ENCODE results near the gene PAX2.

DNA sequence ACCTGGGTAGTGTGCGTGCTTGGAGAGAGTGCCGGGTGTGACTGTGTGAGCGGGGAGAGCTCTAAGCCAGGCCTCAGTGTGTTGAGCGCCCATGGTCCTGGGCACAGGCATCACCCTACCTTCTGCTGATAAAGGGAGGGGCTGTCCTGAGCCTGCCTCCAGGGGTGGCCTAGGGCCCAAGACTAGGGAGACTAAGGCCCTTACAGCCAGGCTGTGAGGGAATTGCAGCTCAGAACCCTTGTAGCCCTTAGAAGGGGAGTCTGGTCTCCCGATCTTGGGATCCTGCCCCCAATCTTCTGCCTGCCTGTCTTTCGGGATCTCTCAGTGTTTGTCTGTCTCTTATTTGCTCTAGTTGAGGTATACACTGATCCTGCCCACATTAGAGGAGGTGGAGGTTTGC lies 41.2 kb downstream of the PAX2 start:
- TF ChIP-seq, protein P1, sequence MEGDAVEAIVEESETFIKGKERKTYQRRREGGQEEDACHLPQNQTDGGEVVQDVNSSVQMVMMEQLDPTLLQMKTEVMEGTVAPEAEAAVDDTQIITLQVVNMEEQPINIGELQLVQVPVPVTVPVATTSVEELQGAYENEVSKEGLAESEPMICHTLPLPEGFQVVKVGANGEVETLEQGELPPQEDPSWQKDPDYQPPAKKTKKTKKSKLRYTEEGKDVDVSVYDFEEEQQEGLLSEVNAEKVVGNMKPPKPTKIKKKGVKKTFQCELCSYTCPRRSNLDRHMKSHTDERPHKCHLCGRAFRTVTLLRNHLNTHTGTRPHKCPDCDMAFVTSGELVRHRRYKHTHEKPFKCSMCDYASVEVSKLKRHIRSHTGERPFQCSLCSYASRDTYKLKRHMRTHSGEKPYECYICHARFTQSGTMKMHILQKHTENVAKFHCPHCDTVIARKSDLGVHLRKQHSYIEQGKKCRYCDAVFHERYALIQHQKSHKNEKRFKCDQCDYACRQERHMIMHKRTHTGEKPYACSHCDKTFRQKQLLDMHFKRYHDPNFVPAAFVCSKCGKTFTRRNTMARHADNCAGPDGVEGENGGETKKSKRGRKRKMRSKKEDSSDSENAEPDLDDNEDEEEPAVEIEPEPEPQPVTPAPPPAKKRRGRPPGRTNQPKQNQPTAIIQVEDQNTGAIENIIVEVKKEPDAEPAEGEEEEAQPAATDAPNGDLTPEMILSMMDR (conservative IDR thresholded peaks at IDR 0.05): no peak
- TF ChIP-seq EZH2 (IDR thresholded peaks at IDR 0.05; ENCODE audit: low read depth): no peak

All from PC-9 (cell line).